ENCODE results near the gene MYRIP.
"Not testable (repeated sequence)": the region's sequence is repeated elsewhere in the genome, so short reads cannot be mapped to it uniquely, and the experiment has no call there.

- not testable (repeated sequence) for TF ChIP-seq POLR2AphosphoS5, CTCF, POLR2A (IDR thresholded peaks at IDR 0.05)
Measured at GRCh38 chr3:40077139-40077538, 267.7 kb downstream of the MYRIP start.
